Heart left ventricle (tissue), 16 donors: Measurements from ENCODE around the gene CALHM3. TPM values are rescaled to one million over a fixed set of nuclear protein-coding genes. Genes with fewer than 3 reads are reported as not detected.

Source experiments
- ATAC-seq, 4 donors: fragments of 200-7000 bp; cut with Tn5 transposase; one replicate each; pipeline ENCODE4 v1.9.1; 2020 to 2022; ENCODE audit warnings: moderate library complexity in 4 of 4, mild to moderate bottlenecking in 3 of 4, moderate number of reproducible peaks in 1 of 4
- DNase-seq, 5 donors: peaks; one replicate each; pipeline ENCODE4 v3.0.0-alpha.2; 2020
- H3K27ac ChIP-seq, 12 donors: fragments of 200-600 bp; sonication (generic) in 4 of 12; one replicate each; pipeline versions ENCODE4 v1.5.0 to v1.8.0; 2016 to 2022; ENCODE audit warnings: mild to moderate bottlenecking in 2 of 12
- H3K27me3 ChIP-seq, 9 donors: fragments of 200-600 bp; sonication (generic) in 2 of 9; one replicate each; pipeline versions ENCODE4 v1.5.1 to v1.8.0; 2016 to 2022; ENCODE audit warnings: mild to moderate bottlenecking in 3 of 9
- H3K36me3 ChIP-seq, 9 donors: fragments of 200-600 bp; sonication (generic) in 2 of 9; one replicate each; pipeline versions ENCODE4 v1.5.0 to v1.8.0; 2018 to 2022; ENCODE audit warnings: mild to moderate bottlenecking in 2 of 9
- H3K4me1 ChIP-seq, 12 donors: fragments of 200-600 bp; sonication (generic) in 4 of 12; one replicate each; pipeline versions ENCODE4 v1.5.0 to v1.8.0; 2016 to 2022; ENCODE audit warnings: mild to moderate bottlenecking in 3 of 12
- H3K4me3 ChIP-seq, 12 donors: fragments of 200-600 bp; sonication (generic) in 4 of 12; one replicate each; pipeline versions ENCODE4 v1.5.0 to v1.8.0; 2017 to 2022; ENCODE audit warnings: mild to moderate bottlenecking in 9 of 12, moderate library complexity in 4 of 12
- H3K9me3 ChIP-seq, 12 donors: fragments of 200-600 bp; sonication (generic) in 4 of 12; one replicate each; pipeline versions ENCODE4 v1.5.0 to v1.8.0; 2016 to 2022; ENCODE audit warnings: mild to moderate bottlenecking in 1 of 12
- CTCF ChIP-seq, 12 donors: fragments of 200-600 bp; sonication (generic) in 4 of 12; IDR thresholded peaks; one replicate each; pipeline versions ENCODE4 v1.5.0 to v1.8.0; 2018 to 2022; ENCODE audit warnings: antibody characterized with exemption in 12 of 12, mild to moderate bottlenecking in 5 of 12
- POLR2A ChIP-seq, 2 donors: fragments of 450-650 bp; IDR thresholded peaks; one replicate each; pipeline ENCODE4 v1.6.1; 2017; ENCODE audit warnings: antibody characterized with exemption in 2 of 2, mild to moderate bottlenecking in 2 of 2, moderate library complexity in 2 of 2
- WGBS, 4 donors: extraction: QIAGEN DNeasy Blood & Tissue Kit in 2 of 4; methylation state at CpG; one replicate each; pipeline versions ENCODE4 v1.1.5 to v1.1.7; 2013 to 2018; 5-methylcytosine and 5-hydroxymethylcytosine counted together
- intact Hi-C, 10 donors: fragments of 100-400 bp; cut with DNase I; formaldehyde crosslinking; loops; one replicate each; pipeline versions ENCODE4 v1.11.1 to v1.14.2; 2022
- polyA plus RNA-seq, 2 donors: library from polyadenylated mRNA; stranded (reverse); fragments of 200-250 nt; gene quantifications; one replicate each; pipeline ENCODE4 v1.2.3, GENCODE V29; 2013
- total RNA-seq, 9 donors: library from RNA; depleted of rRNA in 2 of 9; stranded (reverse); fragments of >200 nt in 2 of 9; fragmentation: NEBNext Ultra II Directional in 3 of 9; extraction: Animal tissue kit (Norgen Biotek cat#: 25700) in 3 of 9; gene quantifications; one replicate each; pipeline versions ENCODE4 v1.1.0 to v1.2.4, GENCODE V29; 2016 to 2023
- donor health status: ischemic (EF 13 %, LVEDD 7.1; RV severe dilation, severe dysfunction).
- donor health status: healthy with polysubstance abuse.
- donor health status: DM: no; HTN: yes; CAD: no.
- donor health status: DM: no; HTN: no; CAD: no.
- donor health status: ischemic (EF 25% LVEDD 6.9; RV normal size, moderate dysfunction).
- donor health status: ischemic (EF 25% LVEDD 5.7; RV mildly dilated, moderate dysfunction).
- donor health status: healthy.
- donor health status: DM: yes; HTN: yes; CAD: no.
- donor health status: ischemic (EF 35%, LVEDD 5.7; RV mildly dilated, moderate dysfunction).
- donor health status: nonischemic (EF 11% LVEDD 7.7; RV severe dilation, severe dysfunction).
- donor health status: DM: yes; HTN: yes; CAD: no.
- donor health status: PGD.
- donor health status: ischemic (EF 29% LVEDD 5.4; RV normal size, mild dysfunction).
- donor health status: nonischemic (EF 23%, LVEDD 6.1; RV moderate dilation, normal function).

CALHM3 gene
- total and polyA plus RNA-seq, 11 donors, result not detected

- no peak for TF ChIP-seq CTCF (IDR thresholded peaks at IDR 0.05)
- no peak for TF ChIP-seq POLR2A (IDR thresholded peaks at IDR 0.05)
- WGBS, 4 donors, result 64 to 72% (median 69%) methylated on average over 4 of the region's 4 CpGs
- intact Hi-C loops, result no loop called here
Measured at GRCh38 chr10:103463499-103463898, 15.5 kb downstream of the CALHM3 start.

GRCh38 chr10:103459615-103460014 is 19.4 kb downstream of the CALHM3 start:
- no peak overlapping the region for H3K27ac ChIP-seq
- intact Hi-C loops, result no loop called here
- no peak for DNase-seq
- H3K4me3 ChIP-seq, result no peak overlapping the region
- H3K27me3 ChIP-seq, result no peaks in the 10 kb centered on the region
- no peak for ATAC-seq
- H3K9me3 ChIP-seq, result no peaks in the 10 kb centered on the region
- no peaks in the 10 kb centered on the region for H3K36me3 ChIP-seq
- no peak for TF ChIP-seq CTCF (IDR thresholded peaks at IDR 0.05)
- no peak for TF ChIP-seq POLR2A (IDR thresholded peaks at IDR 0.05)
- no peaks in the 10 kb centered on the region for H3K4me1 ChIP-seq
- 65 to 75% (median 72%) methylated on average over 3 to 4 of the region's 4 CpGs for WGBS, 4 donors

More at GRCh38 chr10:103463499-103463898, 15.5 kb downstream of the CALHM3 start:
- Histone ChIP-seq H3K27me3 (no peaks in the 10 kb centered on the region), H3K27ac (no peak overlapping the region), H3K36me3 (no peaks in the 10 kb centered on the region), H3K4me3 (no peak overlapping the region), H3K9me3 (no peaks in the 10 kb centered on the region), H3K4me1 (peaks cover 0 to 13% (median 0%) of the 10 kb centered on the region in 12 donors)
- ATAC-seq (no peak), DNase-seq (no peak)

GRCh38 chr10:103458720-103459119 is 20.3 kb downstream of the CALHM3 start, which contains the start of gene CALHM1:
Gene CALHM1, minus strand, starts transcription at chr10:103458900. Its CDS starts 149 bp downstream, at chr10:103458751.
- Histone ChIP-seq H3K36me3 (no peaks in the 10 kb centered on the region), H3K4me1 (no peaks in the 10 kb centered on the region), H3K27ac (no peak within 1 kb of the TSS), H3K9me3 (no peaks in the 10 kb centered on the region), H3K27me3 (no peaks in the 10 kb centered on the region), H3K4me3 (no peak within 1 kb of the TSS)
- 68 to 79% (median 78%) methylated on average over 5 to 9 of the region's 9 CpGs for WGBS, 4 donors
- no peak for TF ChIP-seq POLR2A (IDR thresholded peaks at IDR 0.05)
- TF ChIP-seq CTCF (IDR thresholded peaks at IDR 0.05), result no peak
- DNase-seq (no peak), ATAC-seq (no peak)
- intact Hi-C loops, result no loop called here

- intact Hi-C loops, result no loop called here
- Histone ChIP-seq H3K4me1 (peaks cover 0 to under 1% (median 0%) of the 10 kb centered on the region in 12 donors), H3K27ac (no peak overlapping the region), H3K27me3 (no peaks in the 10 kb centered on the region), H3K9me3 (no peaks in the 10 kb centered on the region), H3K4me3 (no peak overlapping the region), H3K36me3 (no peaks in the 10 kb centered on the region)
- 94 to 98% (median 97%) methylated on average over 31 to 39 of the region's 39 CpGs for WGBS, 4 donors
- TF ChIP-seq POLR2A (IDR thresholded peaks at IDR 0.05), result no peak
- TF ChIP-seq CTCF (IDR thresholded peaks at IDR 0.05), result no peak
- no peak for ATAC-seq
- no peak for DNase-seq
Measured at GRCh38 chr10:103457896-103458583, 21.0 kb downstream of the CALHM3 start.
